ENCODE results near the gene KMT2D. TPM values are rescaled to one million over a fixed set of nuclear protein-coding genes. Genes with fewer than 3 reads are reported as not detected.

KMT2D gene
- total and polyA plus RNA-seq, 2 of the 8 experiments (the other 6 are each of a cell fraction or from before 2014, with no cell fraction given): 9.1 to 86.3 TPM

GRCh38 chr12:49092086-49092815 is 31.7 kb upstream of the KMT2D start (continued):
- TF ChIP-seq CEBPB (IDR thresholded peaks at IDR 0.05; ENCODE audit: low read depth, low read length) (no peak), E2F6 (IDR thresholded peaks at IDR 0.05) (no peak), ATF2 (IDR thresholded peaks at IDR 0.05; ENCODE audit: low read length) (no peak), RNF2 (IDR thresholded peaks at IDR 0.05; ENCODE audit: borderline replicate concordance, low read depth, low read length, missing control alignments, poor library complexity, severe bottlenecking) (peak; percentile 20), CBX5 (IDR thresholded peaks at IDR 0.05; ENCODE audit: low read depth, low read length) (no peak), TCF12 (IDR thresholded peaks at IDR 0.05; ENCODE audit: low read depth, low read length) (peak; percentile 45; the same call in 1 of the 2 replicates)

Data from H1 (cell line).